Measurements from ENCODE around the gene MTR.
"Not testable (repeated sequence)": the region's sequence is repeated elsewhere in the genome, so short reads cannot be mapped to it uniquely, and the experiment has no call there.

The MTR gene

GRCh38 chr1:236865818-236866155, 70.7 kb downstream of the MTR start:
- no peak for DNase-seq

GRCh38 chr1:236868625-236869467, 73.8 kb downstream of the MTR start:
- DNase-seq: peak; percentile 4

- no peak for DNase-seq
These were observed 74.8 kb downstream of the MTR start for GRCh38 chr1:236869911-236870310.

GRCh38 chr1:236870721-236871120, 75.6 kb downstream of the MTR start:
- DNase-seq: no peak

- DNase-seq: no peak
These were observed 77.1 kb downstream of the MTR start for GRCh38 chr1:236872075-236872666.

- DNase-seq: no peak
These were observed 80.9 kb downstream of the MTR start for GRCh38 chr1:236875975-236876374.

GRCh38 chr1:236877661-236878060, 82.6 kb downstream of the MTR start:
- no peak for DNase-seq

- DNase-seq: no peak
These were observed 85.1 kb downstream of the MTR start for GRCh38 chr1:236880209-236880608.

- DNase-seq: no peak
These were observed 87.6 kb downstream of the MTR start for GRCh38 chr1:236882678-236883077.

- no peak for DNase-seq
These were observed 91.1 kb downstream of the MTR start for GRCh38 chr1:236886199-236886598.

GRCh38 chr1:236887081-236887480, 92.0 kb downstream of the MTR start:
- no peak for DNase-seq

GRCh38 chr1:236888126-236888525, 93.0 kb downstream of the MTR start:
- DNase-seq: no peak

- DNase-seq: no peak
These were observed 93.8 kb downstream of the MTR start for GRCh38 chr1:236888903-236889302.

- DNase-seq: no peak
These were observed 95.3 kb downstream of the MTR start for GRCh38 chr1:236890152-236891056.

- DNase-seq: no peak
These were observed 98.8 kb downstream of the MTR start for GRCh38 chr1:236893626-236894545.

- DNase-seq: no peak
These were observed 100.7 kb downstream of the MTR start for GRCh38 chr1:236895665-236896387.

- no peak for DNase-seq
These were observed 101.6 kb downstream of the MTR start for GRCh38 chr1:236896716-236897115.

GRCh38 chr1:236904892-236905741, 110.0 kb downstream of the MTR start:
- no peak for DNase-seq

GRCh38 chr1:236907205-236907604, 112.1 kb downstream of the MTR start:
- DNase-seq: no peak

GRCh38 chr1:236908669-236909068, 113.6 kb downstream of the MTR start:
- no peak for DNase-seq

GRCh38 chr1:236911047-236911446, 116.0 kb downstream of the MTR start:
- DNase-seq: not testable (repeated sequence)

Data from COR-L47 (cell line).